Retinal pigment epithelial cell (primary cell): Measurements from ENCODE around the gene RFXANK.
A peak's percentile ranks its signal among the peaks of the same experiment; 100 is the strongest.
"Not testable (repeated sequence)": the region's sequence is repeated elsewhere in the genome, so short reads cannot be mapped to it uniquely, and the experiment has no call there.

Experiments used
- DNase-seq: peaks from one replicate; pipeline ENCODE4 v3.0.0-alpha.2; 2010; ENCODE audit warnings: low read depth
- H3K4me3 ChIP-seq: 2 replicates; pipeline ENCODE4 v1.5.1; 2011; ENCODE audit warnings: mild to moderate bottlenecking, low read length, control low read depth, moderate library complexity
- TF ChIP-seq, protein P1 (sequence below): conservative IDR thresholded peaks from 2 replicates; pipeline ENCODE4 v1.5.1; 2011; ENCODE audit warnings: low read depth, low read length, control low read depth, inconsistent platforms

The RFXANK gene, protein sequence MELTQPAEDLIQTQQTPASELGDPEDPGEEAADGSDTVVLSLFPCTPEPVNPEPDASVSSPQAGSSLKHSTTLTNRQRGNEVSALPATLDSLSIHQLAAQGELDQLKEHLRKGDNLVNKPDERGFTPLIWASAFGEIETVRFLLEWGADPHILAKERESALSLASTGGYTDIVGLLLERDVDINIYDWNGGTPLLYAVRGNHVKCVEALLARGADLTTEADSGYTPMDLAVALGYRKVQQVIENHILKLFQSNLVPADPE

DNA sequence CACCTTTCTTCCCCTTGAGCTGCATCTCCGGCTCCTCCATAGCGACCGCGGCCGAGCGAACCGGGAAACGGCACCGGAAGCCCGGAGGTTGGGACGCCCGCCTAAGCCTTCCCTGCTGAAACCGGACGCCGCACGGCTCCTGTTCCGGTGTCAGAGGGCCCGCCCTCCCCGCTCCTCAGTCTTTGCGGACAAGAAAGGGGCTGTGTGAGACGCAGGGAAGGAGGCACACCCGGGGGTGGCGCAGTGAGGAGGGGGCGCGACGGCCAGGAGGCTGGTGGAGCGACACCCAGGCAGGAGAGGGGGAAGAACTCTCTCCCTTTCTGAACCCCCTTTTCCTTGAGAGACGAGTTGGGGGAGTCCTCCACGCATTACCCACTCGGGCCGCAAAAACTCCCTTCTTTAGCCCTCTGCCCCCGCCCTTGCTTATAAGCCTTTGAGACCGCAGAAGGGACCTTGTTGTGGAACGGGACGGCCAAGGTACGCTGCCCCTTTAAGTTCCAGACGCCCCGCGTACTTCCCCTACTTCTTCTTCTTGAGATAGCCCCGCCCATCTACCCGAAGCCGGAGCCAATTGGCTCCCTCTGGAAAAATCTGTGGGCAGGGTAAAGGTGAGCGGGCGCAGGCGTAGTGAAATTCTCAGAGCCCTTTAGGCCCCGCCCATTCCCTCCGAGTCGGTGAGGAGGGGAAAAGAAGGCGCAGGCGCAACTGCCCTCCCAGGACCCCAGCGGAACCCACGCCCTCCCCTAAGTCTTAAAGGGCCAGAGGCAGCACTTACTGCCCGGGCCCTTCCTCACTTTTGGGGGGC is at the start of gene RFXANK, which contains the start of gene BORCS8:
TSS of gene RFXANK (plus strand) at position 181 of the 805 bp plus-strand sequence. CDS start 1,689 bp downstream, outside the sequence.
TSS of gene BORCS8 (minus strand) at position 75 of the 805 bp plus-strand sequence. CDS start at position 40, 35 bp downstream.
- H3K4me3 ChIP-seq: peak within 1 kb of the TSS; percentile 80
- TF ChIP-seq, protein P1, sequence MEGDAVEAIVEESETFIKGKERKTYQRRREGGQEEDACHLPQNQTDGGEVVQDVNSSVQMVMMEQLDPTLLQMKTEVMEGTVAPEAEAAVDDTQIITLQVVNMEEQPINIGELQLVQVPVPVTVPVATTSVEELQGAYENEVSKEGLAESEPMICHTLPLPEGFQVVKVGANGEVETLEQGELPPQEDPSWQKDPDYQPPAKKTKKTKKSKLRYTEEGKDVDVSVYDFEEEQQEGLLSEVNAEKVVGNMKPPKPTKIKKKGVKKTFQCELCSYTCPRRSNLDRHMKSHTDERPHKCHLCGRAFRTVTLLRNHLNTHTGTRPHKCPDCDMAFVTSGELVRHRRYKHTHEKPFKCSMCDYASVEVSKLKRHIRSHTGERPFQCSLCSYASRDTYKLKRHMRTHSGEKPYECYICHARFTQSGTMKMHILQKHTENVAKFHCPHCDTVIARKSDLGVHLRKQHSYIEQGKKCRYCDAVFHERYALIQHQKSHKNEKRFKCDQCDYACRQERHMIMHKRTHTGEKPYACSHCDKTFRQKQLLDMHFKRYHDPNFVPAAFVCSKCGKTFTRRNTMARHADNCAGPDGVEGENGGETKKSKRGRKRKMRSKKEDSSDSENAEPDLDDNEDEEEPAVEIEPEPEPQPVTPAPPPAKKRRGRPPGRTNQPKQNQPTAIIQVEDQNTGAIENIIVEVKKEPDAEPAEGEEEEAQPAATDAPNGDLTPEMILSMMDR: no peak
- DNase-seq: peak; percentile 94

DNA sequence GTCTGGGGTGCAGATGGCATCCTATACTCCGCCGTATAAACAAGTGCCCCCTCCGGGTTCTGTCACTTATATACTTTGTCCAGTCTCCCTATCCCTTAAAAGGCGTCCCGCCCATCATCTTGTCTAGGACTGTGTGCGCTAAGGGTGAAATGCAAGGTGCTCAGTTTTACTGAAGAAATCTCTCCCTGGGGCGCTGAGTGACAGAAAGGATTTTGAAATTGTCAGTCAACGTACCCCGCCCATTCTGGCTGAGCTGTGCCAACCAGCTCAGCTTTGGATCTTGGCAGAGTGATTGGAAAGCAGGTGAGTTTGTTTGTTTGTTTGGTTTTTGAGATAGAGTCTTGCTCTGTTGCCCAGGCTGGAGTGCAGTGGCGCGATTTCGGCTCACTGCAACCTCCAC is 49.7 kb upstream of the RFXANK start:
- TF ChIP-seq, protein P1: no peak
- DNase-seq: no peak
- no peak overlapping the region for H3K4me3 ChIP-seq

DNA sequence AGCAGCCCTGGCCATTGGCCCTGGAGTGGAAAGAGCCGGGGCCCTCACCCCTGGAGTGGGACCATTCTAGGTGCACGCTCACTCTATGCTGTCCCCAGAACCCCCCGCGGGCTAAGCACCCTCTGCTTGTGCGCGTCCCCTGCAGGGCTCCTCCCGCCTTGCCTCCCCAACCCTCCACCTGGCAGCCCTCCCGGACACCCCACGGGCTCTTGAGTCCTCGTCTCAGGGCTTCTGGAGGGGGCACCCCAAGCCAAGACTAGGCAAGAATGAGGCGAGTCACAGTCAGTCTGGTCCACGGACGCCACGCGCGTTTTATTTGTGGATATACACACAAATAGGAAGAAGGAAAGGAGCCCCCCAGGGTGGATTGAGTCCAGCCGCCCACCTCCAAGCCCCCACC is 46.8 kb upstream of the RFXANK start:
- H3K4me3 ChIP-seq: no peak overlapping the region
- DNase-seq: no peak
- TF ChIP-seq, protein P1: no peak

DNA sequence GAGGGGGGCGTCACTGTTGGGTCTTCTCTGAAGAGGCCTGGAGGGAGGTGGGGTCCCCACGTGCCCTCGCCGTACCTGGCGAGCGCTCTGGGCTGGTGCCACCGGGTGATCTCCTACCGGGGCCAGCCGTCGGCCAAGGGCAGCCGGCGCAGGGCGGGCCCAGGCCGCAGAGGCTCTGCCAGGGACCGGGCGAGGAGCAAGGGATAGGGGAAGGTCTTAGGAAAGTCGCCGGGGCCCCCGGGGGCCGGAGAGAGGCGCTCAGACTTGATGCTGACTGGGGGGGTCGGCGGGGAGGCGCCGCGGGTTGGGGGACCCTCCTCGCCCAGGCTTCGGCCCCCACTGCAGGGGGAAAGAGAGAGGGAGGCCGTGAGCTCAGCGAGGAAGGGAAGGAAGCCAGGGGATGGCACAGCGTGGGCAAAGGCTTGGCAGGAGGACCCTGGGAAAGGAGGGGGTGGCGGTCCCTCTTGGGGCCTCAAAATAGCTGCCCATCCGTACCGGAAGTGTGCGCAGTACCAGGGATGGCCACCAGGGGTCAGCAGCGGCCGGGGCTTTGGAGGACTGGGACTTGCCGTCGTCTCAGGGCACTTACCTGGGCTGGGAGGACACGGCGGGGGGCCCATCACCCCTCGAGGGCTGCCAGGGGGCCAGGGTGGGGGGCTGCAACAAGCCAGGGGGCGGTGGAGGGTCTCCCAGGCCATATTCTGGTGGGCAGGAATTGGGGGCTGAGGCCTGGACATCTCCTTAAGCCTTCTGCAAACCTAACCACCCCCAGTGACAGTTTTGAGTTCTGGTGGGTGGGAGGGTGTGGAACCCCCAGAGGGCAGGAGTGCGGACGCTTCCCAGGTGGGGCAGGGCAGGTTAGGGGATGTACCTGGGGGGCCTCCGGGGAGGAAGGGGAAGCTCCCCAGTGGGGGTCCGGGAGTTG is 46.1 kb upstream of the RFXANK start:
- DNase-seq: no peak
- H3K4me3 ChIP-seq: no peak overlapping the region
- TF ChIP-seq, protein P1: peak; percentile 95

DNA sequence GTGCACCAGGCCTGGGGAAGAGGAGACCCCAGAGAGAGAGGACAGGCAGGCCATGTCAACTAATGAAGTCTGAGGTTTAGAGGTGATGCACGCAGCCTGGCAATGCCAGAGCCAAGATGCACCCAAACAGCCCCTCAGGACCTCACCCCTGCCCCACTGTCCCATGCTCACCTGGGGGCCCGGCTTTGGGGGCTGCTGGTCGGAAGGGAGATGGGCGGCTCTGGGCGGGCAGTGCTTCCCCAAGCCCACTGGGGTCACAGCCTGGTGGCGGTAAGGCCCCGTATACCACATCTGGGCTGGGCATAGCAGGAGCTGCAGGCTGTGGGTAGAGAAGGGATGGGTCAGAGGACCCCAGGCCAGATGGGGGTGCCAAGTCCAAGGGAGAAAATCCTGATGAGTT is 45.2 kb upstream of the RFXANK start:
- no peak for DNase-seq
- TF ChIP-seq, protein P1: no peak
- no peak overlapping the region for H3K4me3 ChIP-seq

DNA sequence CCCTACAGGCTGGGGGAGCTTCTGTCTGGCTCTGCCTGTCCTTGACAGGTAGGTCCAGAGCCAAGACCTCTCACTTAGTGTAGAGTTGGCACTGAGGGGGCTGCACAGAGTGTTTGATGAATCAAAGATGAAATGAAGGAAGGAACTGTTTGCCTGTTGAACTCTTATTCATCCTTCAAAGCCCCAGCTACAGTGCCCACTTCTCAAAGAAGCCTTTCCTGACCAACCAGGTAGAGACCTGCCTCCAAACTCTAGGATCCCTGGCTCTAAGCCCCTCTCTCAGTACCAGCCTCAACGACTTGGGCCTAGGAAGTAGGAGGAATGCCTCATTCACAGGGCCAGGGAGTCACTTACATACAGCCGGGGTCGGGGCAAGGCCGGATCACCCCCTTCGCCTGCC is 44.7 kb upstream of the RFXANK start:
- no peak overlapping the region for H3K4me3 ChIP-seq
- DNase-seq: no peak
- TF ChIP-seq, protein P1: no peak

DNA sequence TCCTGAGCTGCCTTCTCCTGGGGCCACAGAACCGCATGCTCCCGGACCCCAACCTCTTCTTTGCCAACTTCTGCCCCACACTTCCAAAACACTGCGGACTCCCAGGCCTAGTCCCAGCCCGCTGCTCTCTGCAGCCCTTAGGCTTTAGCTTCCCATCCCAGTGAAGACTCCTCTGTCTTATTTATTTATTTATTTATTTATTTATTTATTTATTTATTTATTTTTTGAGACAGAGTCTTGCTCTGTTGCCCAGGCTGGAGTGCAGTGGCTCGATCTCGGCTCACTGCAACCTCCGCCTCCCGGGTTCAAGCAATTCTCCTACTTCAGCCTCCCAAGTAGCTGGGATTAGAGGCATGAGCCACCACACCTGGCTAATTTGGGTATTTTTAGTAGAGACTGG is 43.6 kb upstream of the RFXANK start:
- H3K4me3 ChIP-seq, DNase-seq: not testable (repeated sequence)
